OCI-LY1 (cell line): ENCODE data around the gene ZEB1.

ENCODE experiments used
- H2AFZ ChIP-seq: fragments of 200-600 bp; sonication (generic), shearing (Covaris generic); 2 replicates; pipeline ENCODE4 v1.6.0; 2014; ENCODE audit warnings: antibody characterized with exemption, mild to moderate bottlenecking, low read length
- H3F3A ChIP-seq: fragments of 200-600 bp; sonication (generic), shearing (Covaris generic); 2 replicates; pipeline ENCODE4 v1.6.0; 2014; ENCODE audit warnings: mild to moderate bottlenecking, antibody characterized with exemption, low read length, moderate library complexity; ENCODE audit not compliant: insufficient read depth
- H3K27ac ChIP-seq: fragments of 200-600 bp; sonication (generic); 2 replicates; pipeline ENCODE4 v1.5.1; 2014; ENCODE audit warnings: low read length, mixed run types, mild to moderate bottlenecking, low read depth; ENCODE audit not compliant: poor library complexity, severe bottlenecking
- H3K27me3 ChIP-seq: fragments of 200-600 bp; sonication (generic); 2 replicates; pipeline ENCODE4 v1.6.0; 2014; ENCODE audit warnings: antibody characterized with exemption, mild to moderate bottlenecking, low read length, moderate library complexity; ENCODE audit not compliant: insufficient read depth
- H3K36me3 ChIP-seq: fragments of 200-600 bp; sonication (generic); 2 replicates; pipeline ENCODE4 v1.6.1; 2014; ENCODE audit warnings: mild to moderate bottlenecking, antibody characterized with exemption, low read length, moderate library complexity, mixed read lengths; ENCODE audit not compliant: insufficient read depth
- H3K4me1 ChIP-seq: fragments of 200-600 bp; sonication (generic); 2 replicates; pipeline ENCODE4 v1.5.1; 2014; ENCODE audit warnings: mild to moderate bottlenecking, low read length, moderate library complexity; ENCODE audit not compliant: insufficient read depth, severe bottlenecking
- H3K4me2 ChIP-seq: fragments of 200-600 bp; sonication (generic), shearing (Covaris generic); 2 replicates; pipeline ENCODE4 v1.6.1; 2014; ENCODE audit warnings: low read length
- H3K4me3 ChIP-seq: fragments of 200-600 bp; sonication (generic); 2 replicates; pipeline ENCODE4 v1.5.1; 2014; ENCODE audit warnings: low read length, low read depth, mild to moderate bottlenecking, mixed read lengths; ENCODE audit not compliant: poor library complexity, severe bottlenecking
- H3K79me2 ChIP-seq: fragments of 200-600 bp; shearing (Covaris generic); 2 replicates; pipeline ENCODE4 v1.6.1; 2016; ENCODE audit warnings: mixed run types, low read length, mixed read lengths; ENCODE audit not compliant: insufficient read depth
- H3K9ac ChIP-seq: fragments of 200-600 bp; sonication (generic), shearing (Covaris generic); 2 replicates; pipeline ENCODE4 v1.6.1; 2014; ENCODE audit warnings: mild to moderate bottlenecking, low read length, mixed read lengths
- H3K9me2 ChIP-seq: fragments of 200-600 bp; sonication (generic), shearing (Covaris generic); 2 replicates; pipeline ENCODE4 v1.6.1; 2014; ENCODE audit warnings: low read depth, mild to moderate bottlenecking, low read length, mixed read lengths
- H3K9me3 ChIP-seq: fragments of 200-600 bp; shearing (Covaris generic); 2 replicates; pipeline ENCODE4 v1.6.1; 2014; ENCODE audit warnings: low read length, mixed read lengths
- H4K20me1 ChIP-seq: fragments of 200-600 bp; sonication (generic), shearing (Covaris generic); 2 replicates; pipeline ENCODE4 v1.6.0; 2016; ENCODE audit warnings: mild to moderate bottlenecking, low read length; ENCODE audit not compliant: insufficient read depth
- CTCF ChIP-seq: fragments of 200-600 bp; sonication (generic), shearing (Covaris generic); IDR thresholded peaks from 2 replicates; pipeline ENCODE4 v1.5.1; 2017; ENCODE audit warnings: mild to moderate bottlenecking, antibody characterized with exemption, low read length, moderate library complexity, mixed read lengths
- EZH2 ChIP-seq: fragments of 200-600 bp; sonication (generic), shearing (Covaris generic); IDR thresholded peaks from 2 replicates; pipeline ENCODE4 v1.8.0; 2017; ENCODE audit warnings: borderline replicate concordance, mixed run types, mild to moderate bottlenecking, antibody characterized with exemption, low read length, moderate library complexity, mixed read lengths

The ZEB1 gene

GRCh38 chr10:31290386-31290785 lies 28.6 kb upstream of the ZEB1 start:
- TF ChIP-seq EZH2 (no peak), CTCF (no peak)
- H3K79me2 ChIP-seq: no peaks in the 10 kb centered on the region
- H2AFZ ChIP-seq: no peak overlapping the region
- no peaks in the 10 kb centered on the region for H3K9me2 ChIP-seq
- no peaks in the 10 kb centered on the region for H3K9me3 ChIP-seq
- no peak overlapping the region for H3K4me3 ChIP-seq
- H3F3A ChIP-seq: no peaks in the 10 kb centered on the region
- no peaks in the 10 kb centered on the region for H3K36me3 ChIP-seq
- no peak overlapping the region for H3K27ac ChIP-seq
- no peaks in the 10 kb centered on the region for H3K4me1 ChIP-seq
- no peaks in the 10 kb centered on the region for H4K20me1 ChIP-seq
- no peaks in the 10 kb centered on the region for H3K27me3 ChIP-seq
- H3K4me2 ChIP-seq: no peak overlapping the region
- no peak overlapping the region for H3K9ac ChIP-seq

- H3K9me2 ChIP-seq: no peaks in the 10 kb centered on the region
- H3K36me3 ChIP-seq: no peaks in the 10 kb centered on the region
- H3K9me3 ChIP-seq: no peaks in the 10 kb centered on the region
- no peaks in the 10 kb centered on the region for H4K20me1 ChIP-seq
- no peaks in the 10 kb centered on the region for H3K79me2 ChIP-seq
- no peaks in the 10 kb centered on the region for H3F3A ChIP-seq
- no peak for TF ChIP-seq EZH2
- TF ChIP-seq CTCF: no peak
- no peak overlapping the region for H3K4me3 ChIP-seq
- no peak overlapping the region for H3K4me2 ChIP-seq
- H3K27ac ChIP-seq: no peak overlapping the region
- H3K4me1 ChIP-seq: no peaks in the 10 kb centered on the region
- no peak overlapping the region for H3K9ac ChIP-seq
- no peak overlapping the region for H2AFZ ChIP-seq
- no peaks in the 10 kb centered on the region for H3K27me3 ChIP-seq
These were observed 27.9 kb upstream of the ZEB1 start for GRCh38 chr10:31291123-31291522.

GRCh38 chr10:31294558-31294957 lies 24.5 kb upstream of the ZEB1 start:
- H3F3A ChIP-seq: no peaks in the 10 kb centered on the region
- no peak overlapping the region for H2AFZ ChIP-seq
- no peak overlapping the region for H3K4me3 ChIP-seq
- H3K4me1 ChIP-seq: no peaks in the 10 kb centered on the region
- H3K27ac ChIP-seq: no peak overlapping the region
- H3K9me3 ChIP-seq: no peaks in the 10 kb centered on the region
- no peaks in the 10 kb centered on the region for H3K9me2 ChIP-seq
- no peak for TF ChIP-seq EZH2
- no peak for TF ChIP-seq CTCF
- no peaks in the 10 kb centered on the region for H3K36me3 ChIP-seq
- H4K20me1 ChIP-seq: no peaks in the 10 kb centered on the region
- no peaks in the 10 kb centered on the region for H3K79me2 ChIP-seq
- no peak overlapping the region for H3K4me2 ChIP-seq
- no peaks in the 10 kb centered on the region for H3K27me3 ChIP-seq
- H3K9ac ChIP-seq: no peak overlapping the region
